HG03558 (cell line): ENCODE measurements around the gene BCL2L1.
"Not testable (repeated sequence)": the region's sequence is repeated elsewhere in the genome, so short reads cannot be mapped to it uniquely, and the experiment has no call there.

Source experiments
- ATAC-seq: cut with Tn5 transposase; IDR thresholded peaks from one replicate; pipeline ENCODE4 v1.9.1; 2021; ENCODE audit warnings: moderate number of reproducible peaks; ENCODE audit not compliant: unreplicated experiment; ENCODE audit errors: extremely low read depth

Gene BCL2L1

DNA sequence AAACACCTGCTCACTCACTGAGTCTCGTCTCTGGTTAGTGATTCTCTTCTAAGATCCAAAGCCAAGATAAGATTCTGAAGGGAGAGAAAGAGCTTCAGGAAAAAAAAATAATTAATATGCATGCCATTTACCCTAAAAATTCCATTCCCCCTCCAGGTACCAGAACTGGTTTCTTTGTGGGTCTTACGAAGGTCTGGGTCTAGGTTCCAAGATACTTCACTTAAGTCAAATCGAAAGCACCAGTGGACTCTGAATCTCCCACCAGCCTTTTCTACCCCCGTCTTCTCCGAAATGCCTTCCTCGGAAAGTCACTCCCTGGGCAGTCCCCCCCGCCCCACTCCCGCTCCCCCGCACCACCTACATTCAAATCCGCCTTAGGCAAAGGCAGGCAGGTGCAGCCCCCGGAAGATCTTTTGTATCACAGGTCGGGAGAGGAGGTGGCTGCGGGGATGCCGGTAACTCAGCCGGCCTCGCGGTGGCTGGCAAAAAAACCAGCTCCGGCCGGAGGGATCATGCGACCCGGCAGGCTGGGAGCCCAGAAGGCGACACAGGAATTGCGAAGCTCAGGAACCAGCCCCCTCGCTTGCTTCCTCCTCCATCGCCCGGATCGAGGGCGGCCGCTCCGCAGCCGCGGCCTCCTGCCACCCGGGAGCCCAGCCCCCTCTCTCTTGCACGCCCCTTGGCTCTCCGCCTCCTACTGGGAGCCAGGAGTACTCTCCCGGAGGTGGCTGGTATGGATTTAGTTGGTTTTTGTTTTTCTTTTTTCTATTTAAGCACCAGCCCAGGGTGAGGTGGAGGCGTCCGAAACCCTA, at the start of gene BCL2L1:
Gene BCL2L1 (minus strand): TSS at position 612 of the 812 bp plus-strand sequence. CDS start 650 bp downstream, outside the sequence.
- no peak for ATAC-seq

DNA sequence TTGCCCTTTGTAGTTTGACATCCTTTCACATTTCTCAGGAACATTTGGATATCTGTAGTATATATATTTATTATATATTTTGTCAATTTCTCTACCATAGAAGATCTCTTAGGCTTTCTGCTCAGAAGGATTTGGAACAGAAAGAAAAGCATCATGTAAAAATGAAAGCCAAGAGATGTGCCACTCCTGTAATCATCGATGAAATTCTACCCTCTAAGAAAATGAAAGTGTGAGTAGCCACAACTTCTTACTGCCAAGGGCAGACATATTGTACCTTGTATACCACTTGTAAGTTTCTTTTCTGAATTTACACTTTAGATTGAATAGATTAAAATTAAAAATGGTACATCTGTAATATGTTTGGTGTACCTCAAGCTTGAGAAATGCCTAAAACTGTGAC, 47.6 kb upstream of the BCL2L1 start:
- ATAC-seq = no peak

DNA sequence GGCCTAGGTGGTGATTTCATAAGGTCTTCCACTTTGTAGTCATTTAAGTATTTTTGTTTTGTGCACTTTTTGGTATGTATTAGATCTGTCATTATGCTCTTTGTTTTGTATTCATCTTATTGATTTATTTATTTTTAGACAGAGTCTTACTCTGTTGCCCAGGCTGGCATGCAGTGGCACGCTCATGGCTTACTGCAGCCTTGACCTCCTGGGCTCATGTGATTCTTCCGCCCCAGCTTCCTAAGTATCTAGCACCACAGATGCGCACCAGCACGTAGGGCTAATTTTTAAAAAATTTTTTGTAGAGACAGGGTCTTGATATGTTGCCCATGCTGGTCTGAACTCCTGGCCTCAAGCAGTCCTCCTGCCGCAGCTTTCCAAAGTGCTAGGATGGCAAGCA, 47.0 kb upstream of the BCL2L1 start:
- no peak for ATAC-seq

DNA sequence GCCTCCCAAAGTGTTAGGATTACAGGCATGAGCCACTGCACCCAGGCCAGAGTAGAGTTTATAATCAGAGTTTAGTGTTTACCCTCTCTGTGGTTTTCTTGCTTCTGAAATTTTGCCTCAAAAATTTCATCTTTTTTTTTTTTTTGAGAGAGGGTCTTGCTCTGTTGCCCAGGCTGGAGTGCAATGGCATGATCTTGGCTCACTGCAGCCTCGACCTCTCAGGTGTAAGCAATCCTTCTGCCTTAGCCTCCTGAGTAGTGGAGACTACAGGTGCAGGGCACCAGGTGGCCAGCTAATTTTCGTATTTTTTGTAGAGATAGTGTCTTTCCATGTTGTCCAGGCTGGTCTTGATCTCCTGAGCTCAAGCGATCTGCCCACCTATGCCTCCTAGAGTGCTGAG, 45.1 kb upstream of the BCL2L1 start:
- no peak for ATAC-seq

DNA sequence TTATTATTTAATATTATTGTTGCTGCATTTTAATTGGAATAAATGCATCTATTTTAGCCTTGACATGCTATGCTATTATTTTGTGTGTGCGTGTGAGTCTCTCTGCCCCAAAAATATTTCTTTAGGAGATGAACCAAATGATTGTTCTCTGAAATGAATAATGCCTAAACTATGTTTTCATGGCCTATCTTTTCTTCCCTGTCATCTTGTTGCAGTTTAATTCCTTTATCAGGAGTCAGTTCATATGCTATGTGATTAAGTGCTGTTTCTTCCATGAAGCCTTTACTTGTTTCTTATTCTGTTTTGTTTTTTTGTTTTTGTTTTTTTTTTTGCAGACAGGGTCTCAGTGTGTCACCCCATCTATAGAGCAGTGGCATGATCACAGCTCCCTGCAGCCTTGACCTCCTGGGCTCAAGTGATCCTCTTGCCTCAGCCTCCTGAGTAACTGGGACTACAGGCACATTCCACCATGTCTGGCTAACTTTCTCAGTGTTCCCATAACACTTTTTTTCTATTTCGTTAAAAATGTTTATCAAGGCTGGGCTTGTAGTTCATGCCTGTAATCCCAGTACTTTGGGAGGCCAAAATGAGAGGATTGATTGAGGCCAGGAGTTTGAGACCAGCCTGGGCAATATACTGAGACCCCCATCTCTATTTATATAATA, 42.1 kb upstream of the BCL2L1 start:
- ATAC-seq = no peak

DNA sequence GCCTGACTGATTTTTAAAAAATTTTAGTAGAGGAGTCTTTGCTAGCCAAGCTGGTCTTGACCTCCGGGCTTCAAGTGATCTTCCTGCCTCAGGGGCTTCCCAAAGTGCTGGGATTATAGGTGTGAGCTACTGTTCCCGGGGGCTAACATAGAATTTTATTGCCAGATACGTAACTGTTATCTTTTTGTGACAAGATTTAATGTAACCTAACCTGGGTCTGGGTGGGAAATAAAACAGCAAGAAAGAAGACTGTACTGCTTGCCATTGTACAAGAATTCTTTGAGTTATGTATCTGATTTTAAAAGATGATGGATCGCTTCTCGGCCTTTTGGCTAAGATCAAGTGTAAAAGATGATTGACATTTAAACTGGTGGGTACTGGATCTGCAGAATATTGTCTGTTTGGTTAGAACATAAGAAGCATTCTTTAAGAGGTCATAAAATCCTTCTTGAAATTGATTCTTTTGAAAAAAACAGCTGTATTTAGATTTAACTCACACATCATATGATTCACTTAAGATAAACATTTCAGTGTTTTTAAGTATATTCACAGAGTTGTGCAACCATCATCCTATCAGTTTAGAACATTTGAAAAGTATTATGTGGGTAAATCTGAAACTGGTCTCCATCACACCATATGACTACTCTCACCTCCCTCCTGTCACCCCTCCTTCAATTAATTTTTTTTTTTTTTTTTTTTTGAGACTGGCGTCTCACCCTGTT, 38.0 kb upstream of the BCL2L1 start:
- ATAC-seq = no peak

DNA sequence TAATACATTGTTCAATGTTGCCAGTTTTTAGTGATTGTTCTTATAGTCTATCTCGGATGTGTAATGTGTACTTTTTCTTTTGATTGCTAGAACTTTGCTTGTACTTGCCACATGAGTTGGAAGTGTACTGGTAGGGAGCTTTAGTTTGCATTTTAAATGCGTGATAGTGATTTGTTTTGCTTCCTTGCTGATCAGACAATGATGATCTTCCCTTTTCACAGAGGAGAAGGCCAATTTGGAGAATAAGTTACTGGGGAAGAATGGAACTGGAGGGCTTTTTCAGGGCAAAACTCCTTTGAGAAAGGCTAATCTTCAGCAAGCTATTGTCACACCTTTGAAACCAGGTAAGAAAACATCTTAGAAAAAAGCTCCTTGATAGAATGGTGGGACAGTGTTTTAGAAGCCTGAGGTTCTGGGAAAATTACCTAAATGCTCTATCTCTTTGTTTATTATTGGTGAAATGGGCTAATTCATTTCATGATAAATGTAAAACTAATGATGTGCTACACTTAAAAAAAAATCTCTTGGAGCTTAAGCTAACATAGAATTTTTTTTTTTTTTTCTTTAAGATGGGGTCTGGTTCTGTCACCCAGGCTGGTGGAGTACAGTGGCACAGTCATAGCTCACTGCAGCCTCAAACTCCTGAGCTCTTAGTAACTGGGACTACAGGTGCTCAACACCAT, 37.3 kb upstream of the BCL2L1 start:
- ATAC-seq = no peak

DNA sequence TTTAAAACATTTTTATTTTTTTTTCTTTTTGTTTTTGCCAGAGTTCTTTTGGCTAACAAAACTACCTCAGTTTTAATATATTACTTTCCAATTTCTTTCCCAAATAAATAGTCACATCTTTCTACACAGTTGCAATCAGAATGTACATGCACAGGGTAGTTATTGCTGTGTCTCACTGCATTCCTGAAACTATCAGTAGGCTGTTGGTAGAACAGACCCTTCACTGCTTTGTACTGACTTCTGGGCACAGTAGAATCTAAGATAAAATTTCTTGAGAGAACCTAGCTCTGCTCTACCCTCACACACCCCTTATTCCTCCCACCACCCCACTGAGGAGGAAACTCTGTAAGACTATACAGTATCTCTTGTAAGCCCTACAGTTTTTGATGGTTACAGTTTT, 36.3 kb upstream of the BCL2L1 start:
- ATAC-seq = no peak

DNA sequence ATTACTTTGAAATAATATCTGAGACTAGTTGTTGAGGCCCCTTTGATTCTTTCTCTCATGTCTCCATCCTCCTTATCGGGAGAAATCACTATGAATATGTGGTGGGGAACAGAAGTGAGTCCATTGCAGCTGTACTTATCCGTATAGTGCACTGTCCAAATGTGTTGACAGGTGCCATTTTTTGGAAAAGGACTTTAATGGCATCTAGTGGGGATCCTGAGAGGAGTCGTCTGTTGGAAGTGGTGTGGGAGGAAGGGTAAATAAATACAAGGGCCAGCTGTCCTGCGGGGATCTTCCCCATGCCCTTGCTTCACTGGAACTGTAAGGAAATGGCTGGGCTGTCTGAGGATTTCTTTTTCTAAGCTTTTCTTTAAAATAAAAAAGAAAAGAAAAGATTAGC, 35.9 kb upstream of the BCL2L1 start:
- ATAC-seq = no peak

DNA sequence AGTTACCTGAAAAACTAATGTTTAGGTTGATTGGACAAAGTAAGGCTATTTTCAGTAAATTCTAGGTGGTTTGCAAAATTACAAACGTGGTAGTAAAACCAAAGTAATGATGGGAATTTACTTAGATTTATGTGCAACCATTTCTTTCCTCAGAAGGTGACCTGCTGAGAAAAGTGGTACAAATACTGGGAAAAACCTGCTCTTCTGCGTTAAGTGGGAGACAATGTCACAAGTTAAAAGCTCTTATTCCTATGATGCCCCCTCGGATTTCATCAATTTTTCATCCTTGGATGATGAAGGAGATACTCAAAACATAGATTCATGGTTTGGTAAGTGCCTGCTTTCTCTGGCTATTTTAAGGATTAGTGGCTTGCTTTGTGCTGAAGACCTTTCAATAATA, 34.6 kb upstream of the BCL2L1 start:
- no peak for ATAC-seq

DNA sequence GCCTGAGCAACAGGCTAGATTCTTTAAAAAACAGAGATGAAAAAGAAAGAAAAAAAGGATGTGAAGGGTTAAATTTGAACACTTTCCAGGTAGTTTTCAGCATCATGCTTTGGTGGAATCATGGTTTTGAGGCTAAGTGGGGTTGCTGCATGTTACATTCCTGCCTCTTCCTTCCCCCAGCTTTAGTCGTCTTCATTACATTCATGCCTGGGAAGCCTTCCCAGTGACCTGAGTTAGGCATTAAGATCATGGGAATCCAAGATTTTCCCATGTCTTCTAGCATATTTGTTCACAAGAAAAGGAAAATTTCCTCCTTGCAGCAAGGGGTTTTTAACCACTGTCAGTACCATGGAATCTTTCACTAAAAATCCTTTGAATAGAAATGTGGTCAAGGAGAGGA, 28.5 kb upstream of the BCL2L1 start:
- ATAC-seq = no peak

DNA sequence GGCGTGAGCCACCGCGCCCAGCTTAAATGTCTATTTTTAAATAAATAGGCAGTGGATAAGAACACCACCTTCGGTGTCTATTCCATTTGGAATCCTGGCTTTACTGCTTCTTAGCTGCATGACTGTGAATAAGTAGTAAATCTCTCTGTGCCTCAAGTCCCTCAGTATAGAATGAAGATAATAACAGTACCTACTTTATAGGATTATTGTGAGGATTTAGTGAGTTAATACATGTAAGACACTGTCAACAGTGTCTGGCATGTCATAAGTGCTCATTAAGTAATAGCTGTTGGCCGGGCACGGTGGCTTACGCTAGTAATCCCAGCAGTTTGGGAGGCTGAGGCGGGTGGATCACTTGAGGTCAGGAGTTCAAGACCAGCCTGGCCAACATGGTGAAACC, 26.6 kb upstream of the BCL2L1 start:
- no peak for ATAC-seq

DNA sequence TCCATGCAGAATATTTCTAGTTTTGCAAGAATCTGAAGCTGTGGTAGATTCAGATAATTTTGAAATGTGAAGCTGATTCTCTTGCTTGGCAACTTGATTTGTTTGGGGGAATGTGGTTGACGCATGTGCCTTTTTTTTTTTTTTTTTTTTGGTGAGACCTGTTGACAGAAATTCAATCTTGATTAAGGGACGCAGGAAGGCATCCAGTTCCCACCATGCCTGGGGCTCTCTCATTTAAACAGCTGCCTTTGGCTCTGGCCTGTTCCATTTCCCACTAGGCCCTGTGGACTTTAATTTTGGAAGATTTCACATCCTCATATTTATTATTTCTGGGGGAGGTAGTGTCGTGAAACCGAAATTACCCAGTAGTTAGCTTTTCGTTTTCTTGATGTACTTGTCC, 25.0 kb upstream of the BCL2L1 start:
- no peak for ATAC-seq

DNA sequence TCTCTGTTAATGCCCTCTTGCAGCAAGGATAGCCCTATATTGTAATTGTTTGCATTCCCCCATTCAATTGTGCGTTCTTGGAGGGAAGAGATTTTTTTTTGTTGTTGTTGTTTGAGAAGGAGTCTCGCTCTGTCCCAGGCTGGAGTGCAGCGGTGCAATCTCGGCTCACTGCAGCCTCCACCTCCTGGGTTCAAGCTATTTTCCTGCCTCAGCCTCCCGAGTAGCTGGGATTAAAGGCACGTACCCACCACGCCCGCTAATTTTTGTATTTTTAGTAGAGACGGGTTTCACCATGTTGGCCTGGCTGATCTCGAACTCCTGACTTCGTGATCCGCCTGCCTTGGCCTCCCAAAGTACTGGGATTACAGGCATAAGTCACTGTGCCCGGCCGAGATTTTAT, 24.4 kb upstream of the BCL2L1 start:
- ATAC-seq = not testable (repeated sequence)

DNA sequence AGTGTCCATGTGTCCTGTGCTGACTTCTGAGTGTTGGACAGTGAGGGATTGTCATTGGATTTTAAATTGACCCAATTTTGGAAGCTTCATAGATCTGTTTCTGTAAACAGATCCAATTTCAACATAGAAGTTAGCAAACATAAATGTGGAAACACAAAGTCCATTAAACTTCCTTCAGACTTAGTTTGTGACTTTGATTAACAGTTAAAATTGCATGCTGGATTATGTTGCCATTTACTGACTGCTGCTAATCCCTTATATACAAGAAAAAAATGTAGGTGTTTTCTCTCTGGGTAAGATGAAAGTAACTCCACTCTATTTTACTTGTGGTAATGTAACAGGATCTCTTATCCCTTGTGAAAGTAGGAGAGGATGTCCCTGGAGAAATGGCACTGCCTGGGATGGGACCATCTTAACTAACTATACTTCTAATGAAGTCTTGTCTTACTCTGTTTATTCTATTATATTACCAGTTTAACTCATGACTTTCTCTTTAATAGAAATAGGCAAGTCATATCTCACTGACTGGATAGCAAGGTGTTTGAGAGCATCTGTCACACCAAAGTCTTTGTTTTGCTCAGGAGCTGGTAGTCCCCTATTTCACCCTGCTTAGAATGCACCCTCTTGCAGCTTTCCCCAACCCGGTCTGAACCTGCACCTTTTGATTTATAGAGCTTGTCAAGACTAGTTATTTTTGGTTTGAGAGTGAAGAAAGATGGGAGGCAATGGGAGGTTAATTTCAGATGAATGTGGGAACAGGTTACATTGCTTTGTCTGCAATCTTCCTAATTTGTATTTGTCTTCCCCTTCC, 23.6 kb upstream of the BCL2L1 start:
- ATAC-seq = no peak

DNA sequence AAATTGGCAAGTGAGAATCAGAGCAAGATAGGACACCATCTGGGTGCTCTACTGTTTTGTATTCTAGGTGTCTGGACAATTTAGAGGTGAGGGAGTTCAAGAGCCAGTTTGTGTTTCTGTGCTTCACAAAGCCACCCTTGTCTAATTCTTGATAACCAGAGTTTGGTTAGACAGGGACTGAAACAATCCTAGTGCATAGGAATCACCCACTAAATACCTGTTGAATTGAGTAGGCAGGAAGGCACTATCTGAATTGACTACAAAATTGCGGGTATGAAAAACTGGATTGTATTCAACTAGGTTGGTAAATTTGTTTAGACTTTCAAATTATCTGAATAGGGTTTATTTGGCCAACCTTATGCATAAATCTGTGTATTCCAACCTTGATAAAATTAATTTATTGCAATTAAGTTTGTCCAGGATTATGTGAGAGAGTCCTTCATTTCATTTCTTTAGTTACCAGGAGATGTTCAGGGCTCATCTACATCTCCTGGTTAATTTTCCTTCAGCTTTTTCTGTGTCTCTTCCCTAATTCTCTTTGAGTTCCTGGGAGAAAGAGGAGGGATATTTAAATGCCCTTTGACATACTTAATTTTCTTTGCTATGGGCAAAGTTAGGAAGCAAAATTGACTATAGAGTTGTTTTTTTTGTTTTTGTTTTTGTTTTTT, 18.1 kb upstream of the BCL2L1 start:
- no peak for ATAC-seq

DNA sequence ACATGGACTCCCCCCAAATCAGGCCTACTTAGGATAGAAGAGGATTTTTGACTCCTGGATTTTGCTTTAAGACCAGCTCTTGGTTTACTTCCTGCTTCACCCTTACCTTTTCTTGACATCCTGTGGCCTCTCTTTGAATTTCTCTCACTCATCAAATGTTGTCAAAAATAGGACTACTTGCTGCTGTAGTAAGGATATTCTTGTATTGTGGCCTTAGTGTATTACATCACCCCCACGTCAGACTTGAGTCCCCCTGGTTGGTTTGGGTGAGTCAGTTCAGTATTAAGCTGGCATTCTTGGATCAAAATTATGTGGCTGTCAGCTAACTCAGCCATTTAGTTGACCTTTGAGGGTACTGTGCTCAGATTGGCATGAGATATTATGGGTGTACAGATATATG, 17.5 kb upstream of the BCL2L1 start:
- no peak for ATAC-seq

DNA sequence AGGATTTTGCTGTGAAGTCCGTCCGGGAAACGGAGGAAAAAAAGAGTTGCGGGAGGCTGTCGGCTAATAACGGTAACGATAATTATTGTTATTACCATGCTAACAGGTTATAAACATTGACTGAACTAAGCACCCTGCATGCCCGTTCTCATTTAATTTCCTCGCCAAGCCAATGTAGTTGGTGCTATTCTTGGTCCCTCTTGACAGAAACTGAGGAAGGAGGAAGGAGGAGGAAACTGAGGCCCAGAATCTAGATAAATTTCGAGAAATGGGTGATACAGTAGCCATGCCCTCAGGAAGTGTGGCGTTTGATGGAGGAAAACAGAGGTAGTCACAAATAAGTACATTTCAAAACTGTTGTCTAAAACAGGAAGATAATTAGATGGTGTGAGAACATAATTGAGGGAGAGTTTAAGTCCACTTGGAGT, 16.9 kb upstream of the BCL2L1 start:
- ATAC-seq = no peak
